GM12878 (cell line): ENCODE results near the gene NF1. TPM values are rescaled to one million over a fixed set of nuclear protein-coding genes. Genes with fewer than 3 reads are reported as not detected.
A peak's percentile ranks its signal among the peaks of the same experiment; 100 is the strongest.

ENCODE experiments used
- ATAC-seq: fragments of 200-7000 bp; cut with Tn5 transposase; 3 replicates; pipeline ENCODE4 v1.9.1; 2020; ENCODE audit warnings: mild to moderate bottlenecking, moderate library complexity
- BruUV-seq: library from RNA; stranded (reverse); fragments of 400-500 nt; replicated peaks from 2 replicates; lab custom pipeline; 2021; lab: Mats Ljungman, UMichigan
- CTCF ChIA-PET: fragments of 300-600 bp; sonication (Branson Sonifier 250); formaldehyde crosslinking; extraction: SDS; loops from one replicate; lab custom pipeline; 2021; ENCODE audit warnings: inconsistent platforms; lab: Yijun Ruan, JAX
- POLR2A ChIA-PET: fragments of 350-600 bp; formaldehyde crosslinking; extraction: SDS; loops from one replicate; lab custom pipeline; 2021; ENCODE audit warnings: inconsistent platforms; lab: Charles Lee
- RAD21 ChIA-PET: fragments of 300-600 bp; sonication (Branson Sonifier 250); formaldehyde crosslinking; loops from one replicate; lab custom pipeline; 2023; ENCODE audit warnings: antibody characterized with exemption; ENCODE audit not compliant: unreplicated experiment; lab: Charles Lee
- SMC1A ChIA-PET: fragments of 300-600 bp; sonication (Branson Sonifier 250); formaldehyde crosslinking; loops from one replicate; lab custom pipeline; 2023; ENCODE audit not compliant: unreplicated experiment, uncharacterized antibody; lab: Charles Lee
- DNase-seq: peaks from one replicate; pipeline ENCODE4 v3.0.0-alpha.2; 2011; ENCODE audit warnings: low read depth, low spot score
- FAIRE-seq: peaks from 3 replicates; lab custom pipeline; 2011; peaks lifted over from hg19 to GRCh38; lab: Jason Lieb, UNC
- H2AFZ ChIP-seq: 2 replicates; pipeline ENCODE4 v1.6.0; 2011; ENCODE audit warnings: low read depth, low read length, control low read depth; ENCODE audit not compliant: control insufficient read depth
- H3K27ac ChIP-seq: 2 replicates; pipeline ENCODE4 v1.5.1; 2011; ENCODE audit warnings: control low read depth; ENCODE audit not compliant: control insufficient read depth, insufficient read depth
- H3K27me3 ChIP-seq, 2 experiments: replicated peaks in 1 of 2; 2 replicates each; pipeline versions ENCODE4 v1.6.0 to v1.6.1; 2011; ENCODE audit warnings: low read length in 1 of 2; ENCODE audit not compliant: control insufficient read depth in 2 of 2, insufficient read depth in 2 of 2
- H3K36me3 ChIP-seq, 2 experiments: 2 replicates each; pipeline ENCODE4 v1.5.1; 2011; ENCODE audit warnings: low read length in 1 of 2; ENCODE audit not compliant: control insufficient read depth in 2 of 2, insufficient read depth in 2 of 2
- H3K4me1 ChIP-seq: 2 replicates; pipeline ENCODE4 v1.6.1; 2011; ENCODE audit warnings: mild to moderate bottlenecking, low read length, moderate library complexity, mixed read lengths; ENCODE audit not compliant: control insufficient read depth, insufficient read depth
- H3K4me2 ChIP-seq: 2 replicates; pipeline ENCODE4 v1.6.0; 2011; ENCODE audit warnings: control low read depth; ENCODE audit not compliant: control insufficient read depth, insufficient read depth
- H3K4me3 ChIP-seq: fragments of 200-600 bp; sonication (generic); 2 replicates; pipeline ENCODE4 v1.5.1; 2016
- H3K79me2 ChIP-seq: 2 replicates; pipeline ENCODE4 v1.6.0; 2011; ENCODE audit warnings: low read length; ENCODE audit not compliant: control insufficient read depth, insufficient read depth
- H3K9ac ChIP-seq: 2 replicates; pipeline ENCODE4 v1.8.0; 2011; ENCODE audit warnings: low read length, control low read depth, mixed read lengths; ENCODE audit not compliant: control insufficient read depth, insufficient read depth
- H3K9me3 ChIP-seq: replicated peaks from 3 replicates; pipeline ENCODE4 v1.5.1; 2011; ENCODE audit warnings: mild to moderate bottlenecking, low read length; ENCODE audit not compliant: control insufficient read depth, insufficient read depth
- H4K20me1 ChIP-seq: 2 replicates; pipeline ENCODE4 v1.6.0; 2011; ENCODE audit not compliant: control insufficient read depth, insufficient read depth
- BACH1 ChIP-seq: fragments of 450-650 bp; IDR thresholded peaks from 2 replicates; pipeline ENCODE4 v1.6.1; 2017; ENCODE audit warnings: mild to moderate bottlenecking, borderline replicate concordance
- BRCA1 ChIP-seq: IDR thresholded peaks from 2 replicates; pipeline ENCODE4 v1.6.1; 2011; ENCODE audit warnings: low read depth, low read length, improper control_type of control experiment
- CHD4 ChIP-seq: fragments of 200-600 bp; sonication (generic); IDR thresholded peaks from 2 replicates; pipeline ENCODE4 v1.6.1; 2016; ENCODE audit warnings: mild to moderate bottlenecking
- ETV6 ChIP-seq, 2 experiments: fragments of 450-650 bp in 1 of 2; IDR thresholded peaks in 1 of 2; conservative IDR thresholded peaks in 1 of 2; 2 replicates each; pipeline ENCODE4 v1.6.1; 2014; ENCODE audit warnings: antibody characterized with exemption in 1 of 2, borderline replicate concordance in 1 of 2, low read depth in 1 of 2, mild to moderate bottlenecking in 1 of 2, moderate library complexity in 1 of 2
- JUNB ChIP-seq: IDR thresholded peaks from 2 replicates; pipeline ENCODE4 v1.6.1; 2016; ENCODE audit warnings: antibody characterized with exemption, mild to moderate bottlenecking
- MTA3 ChIP-seq: IDR thresholded peaks from 2 replicates; pipeline ENCODE4 v1.6.1; 2012; ENCODE audit warnings: low read length, inconsistent platforms, borderline replicate concordance
- MYC ChIP-seq: IDR thresholded peaks from 2 replicates; pipeline ENCODE4 v1.6.1; 2011; ENCODE audit warnings: mild to moderate bottlenecking, low read length, moderate library complexity, inconsistent platforms; ENCODE audit not compliant: insufficient read depth, insufficient replicate concordance, insufficient read length, severe bottlenecking
- PBX3 ChIP-seq: IDR thresholded peaks from 2 replicates; pipeline ENCODE4 v1.6.1; 2011; ENCODE audit warnings: mild to moderate bottlenecking, low read depth, low read length, moderate library complexity; ENCODE audit not compliant: insufficient replicate concordance
- RB1 ChIP-seq: fragments of 450-650 bp; formaldehyde crosslinking; IDR thresholded peaks from 2 replicates; pipeline ENCODE4 v1.6.1; 2017; ENCODE audit warnings: mild to moderate bottlenecking, borderline replicate concordance
- RELB ChIP-seq: fragments of 450-650 bp; IDR thresholded peaks from 2 replicates; pipeline ENCODE4 v1.6.1; 2017; ENCODE audit warnings: low read depth, mild to moderate bottlenecking, moderate library complexity
- SKIL ChIP-seq: fragments of 450-650 bp; IDR thresholded peaks from 2 replicates; pipeline ENCODE4 v1.6.1; 2017; ENCODE audit warnings: mild to moderate bottlenecking, low read depth, inconsistent platforms; ENCODE audit not compliant: poor library complexity, severe bottlenecking
- TCF12 ChIP-seq: IDR thresholded peaks from 2 replicates; pipeline ENCODE4 v1.6.1; 2011; ENCODE audit warnings: low read depth, mild to moderate bottlenecking, low read length
- USF1 ChIP-seq: IDR thresholded peaks from 2 replicates; pipeline ENCODE4 v1.6.1; 2011; ENCODE audit warnings: borderline replicate concordance, low read depth, mild to moderate bottlenecking, moderate library complexity, mixed read lengths, low read length; ENCODE audit not compliant: insufficient read depth; ENCODE audit errors: extremely low read length
- YBX1 ChIP-seq: fragments of 450-650 bp; IDR thresholded peaks from 2 replicates; pipeline ENCODE4 v1.6.1; 2016; ENCODE audit warnings: antibody characterized with exemption
- ZSCAN29 ChIP-seq: fragments of 450-650 bp; IDR thresholded peaks from 2 replicates; pipeline ENCODE4 v1.6.1; 2017; ENCODE audit warnings: mild to moderate bottlenecking, moderate library complexity
- WGBS: methylation state at CpG from one replicate; pipeline ENCODE4 v1.1.6; 2016; ENCODE audit warnings: low lambda C conversion rate; ENCODE audit not compliant: insufficient replicate concordance, insufficient coverage; ENCODE audit errors: missing lambda C conversion rate; 5-methylcytosine and 5-hydroxymethylcytosine counted together
- in situ Hi-C: fragments of 300-500 bp; cut with MboI; formaldehyde crosslinking; loops from 9 replicates; pipeline ENCODE4 v1.14.3; 2018; ENCODE audit warnings: mixed read lengths
- intact Hi-C: fragments of 100-400 bp; cut with micrococcal nuclease; formaldehyde crosslinking; loops from one replicate; pipeline ENCODE4 v1.14.2; 2022; ENCODE audit not compliant: unreplicated experiment
- polyA plus RNA-seq, 11 experiments: library from polyadenylated mRNA; depleted of rRNA in 4 of 11; unstranded in 6 of 11; stranded (reverse) in 5 of 11; fragments of >200 nt; fragmentation: Nextera tagmentation in 4 of 11; fragmentation: Illumina TruSeq in 1 of 11; extraction: Ambion mirVana in 4 of 11; extraction: Trizol in 1 of 11; gene quantifications; 1 replicate in 1 of 11; 2 replicates in 10 of 11; pipeline versions ENCODE4 v1.2.1 to v1.2.3, GENCODE V29; 2011 to 2016; ENCODE audit warnings: inconsistent platforms in 2 of 11, missing spikeins in 2 of 11, low read depth in 1 of 11
- total RNA-seq, 4 experiments: library from RNA; depleted of rRNA in 3 of 4; stranded (reverse); fragments of >200 nt in 3 of 4; fragmentation: Illumina TruSeq in 1 of 4; extraction: Trizol in 1 of 4; gene quantifications; 2 replicates each; pipeline versions ENCODE4 v1.2.1 to v1.2.3, GENCODE V29; 2013 to 2021

NF1 gene
- total and polyA plus RNA-seq, 10 of the 15 experiments (the other 5 are each of a cell fraction or from before 2014, with no cell fraction given), result 2.5 to 31.8 (median 16.6) TPM

- TF ChIP-seq PBX3 (no peak), BRCA1 (no peak)
Observed at GRCh38 chr17:31369266-31369665, 274.5 kb downstream of the NF1 start (continued).

- H3K4me1 ChIP-seq, result peaks cover 16% of the 10 kb centered on the region
- H2AFZ ChIP-seq, result no peak overlapping the region; the same call in 1 of the 2 replicates
- TF ChIP-seq SKIL (no peak), MYC (no peak), YBX1 (no peak), CHD4 (no peak), RELB (no peak), JUNB (no peak), USF1 (no peak), MTA3 (no peak), ETV6 (conservative IDR thresholded peaks at IDR 0.05 in 1 of 2, IDR thresholded peaks at IDR 0.05 in 1 of 2; ENCODE audit: borderline replicate concordance in 1 of 2, low read depth in 1 of 2) (no peak), RB1 (no peak), TCF12 (no peak), ZSCAN29 (no peak), BACH1 (no peak)
- ChIA-PET CTCF (interaction anchor here (0.6 to 5.4 kb wide), 21 partner anchors 9 to 360 kb away, joined by 3 to 80 read pairs (median 5); partner anchors contain the start of gene EVI2B), SMC1A (interaction anchor here (0.6 to 9.7 kb wide), 19 partner anchors 10 to 899 kb away, joined by 3 to 86 read pairs (median 6); partner anchors contain the start of genes EVI2A and EVI2B), RAD21 (interaction anchor here (0.7 to 3.6 kb wide), 15 partner anchors 8 to 863 kb away, joined by 3 to 20 read pairs (median 5); no protein-coding TSS in a partner anchor), POLR2A (interaction anchor here (1.0 kb wide), 1 partner anchor 120 kb away, joined by 6 read pairs; no protein-coding TSS in a partner anchor)
- peak; percentile 7 for FAIRE-seq
- intact Hi-C loops (loop anchor here (2.0 to 5.0 kb wide), 3 partner anchors 63 to 359 kb away; no protein-coding TSS in a partner anchor), in situ Hi-C loops (loop anchor here (5.0 kb wide), 1 partner anchor 354 kb away; no protein-coding TSS in a partner anchor)
- no peak for ATAC-seq
- no peaks in the 10 kb centered on the region for H3K9me3 ChIP-seq
- no peak overlapping the region for H3K9ac ChIP-seq
- DNase-seq, result no peak
- H3K4me2 ChIP-seq, result no peak overlapping the region
- BruUV-seq, result no TSS peak
- H3K79me2 ChIP-seq, result no peaks in the 10 kb centered on the region
- no peaks in the 10 kb centered on the region for H4K20me1 ChIP-seq
- peaks cover 0 to 14% of the 10 kb centered on the region in 2 experiments; a peak in 1 of 4 replicates for H3K36me3 ChIP-seq
- WGBS, result 47% methylated on average over 4 of the region's 4 CpGs
- no peak overlapping the region for H3K4me3 ChIP-seq
- H3K27ac ChIP-seq, result no peak overlapping the region
- no peaks in the 10 kb centered on the region for H3K27me3 ChIP-seq
Observed at GRCh38 chr17:31371511-31372097, 276.8 kb downstream of the NF1 start.
